ENCODE results near the gene POTEH. TPM values are rescaled to one million over a fixed set of nuclear protein-coding genes. Genes with fewer than 3 reads are reported as not detected.

POTEH gene
- not detected in 2 replicates for total RNA-seq

DNA sequence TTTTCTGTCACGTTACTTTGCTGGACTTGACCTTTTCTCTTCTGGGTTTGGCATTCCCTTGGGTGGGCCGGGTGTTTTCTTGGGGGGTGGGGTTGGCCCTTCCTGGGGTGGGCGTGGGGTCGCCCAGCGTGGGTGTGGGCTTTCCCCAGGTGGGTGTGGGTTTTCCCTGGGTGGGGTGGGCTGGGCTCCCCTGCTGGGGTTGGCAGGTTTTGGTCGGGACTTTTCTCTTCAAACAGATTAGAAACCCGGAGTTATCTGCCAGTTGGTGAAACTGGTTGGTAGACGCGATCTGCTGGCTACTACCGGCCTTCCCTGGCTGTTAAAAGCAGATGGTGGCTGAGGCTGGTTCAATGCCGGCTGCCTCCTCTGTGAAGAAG is at the start of gene POTEH:
Gene POTEH, plus strand, starts transcription at position 278 of the 377 bp plus-strand sequence. Its CDS starts 52 bp downstream, at position 330.

Other genes starting within 250 kb of the POTEH start
- 0.16 TPM in 1 of 2 replicates, not detected in the other for gene OR11H1, start 161.8 kb upstream of the POTEH start, total RNA-seq

Data from bronchial smooth muscle cell (primary cell).